ENCODE measurements around the gene MT4.

MT4 gene

GRCh38 chr16:56605475-56605874, 40.6 kb downstream of the MT4 start:
- no peak for DNase-seq

- no peak for DNase-seq
These were observed 41.2 kb downstream of the MT4 start for GRCh38 chr16:56606071-56606475.

- DNase-seq = no peak
These were observed 41.7 kb downstream of the MT4 start for GRCh38 chr16:56606476-56607108.

- no peak for DNase-seq
These were observed 42.3 kb downstream of the MT4 start for GRCh38 chr16:56607109-56607618.

GRCh38 chr16:56607675-56608042, 42.8 kb downstream of the MT4 start:
- DNase-seq = no peak

GRCh38 chr16:56608043-56608875, 43.4 kb downstream of the MT4 start, which contains the start of gene MT2A:
MT2A (plus strand) TSS chr16:56608584; CDS start chr16:56608656, 72 bp downstream.
- DNase-seq = peak; percentile 91

- DNase-seq = no peak
These were observed 44.1 kb downstream of the MT4 start for GRCh38 chr16:56608876-56609462.

- DNase-seq = no peak
These were observed 44.6 kb downstream of the MT4 start for GRCh38 chr16:56609463-56609921.

- no peak for DNase-seq
These were observed 45.2 kb downstream of the MT4 start for GRCh38 chr16:56610017-56610608.

- no peak for DNase-seq
These were observed 45.8 kb downstream of the MT4 start for GRCh38 chr16:56610609-56611111.

GRCh38 chr16:56611281-56611833, 46.5 kb downstream of the MT4 start:
- no peak for DNase-seq

GRCh38 chr16:56613706-56614105, 48.8 kb downstream of the MT4 start:
- no peak for DNase-seq

- no peak for DNase-seq
These were observed 49.7 kb downstream of the MT4 start for GRCh38 chr16:56614549-56614991.

- no peak for DNase-seq
These were observed 50.5 kb downstream of the MT4 start for GRCh38 chr16:56615353-56615752.

GRCh38 chr16:56616608-56617211, 51.8 kb downstream of the MT4 start:
- DNase-seq = no peak

- no peak for DNase-seq
These were observed 52.6 kb downstream of the MT4 start for GRCh38 chr16:56617212-56618085.

- DNase-seq = no peak
These were observed 53.3 kb downstream of the MT4 start for GRCh38 chr16:56618138-56618537.
